Mesenchymal stem cell (in vitro differentiated cells and primary cell): ENCODE measurements around the gene CPT1B.

Source experiments
- DNase-seq: peaks from one replicate; pipeline ENCODE4 v3.0.0-alpha.2; 2013
- H2AFZ ChIP-seq: one replicate; pipeline ENCODE4 v1.6.1; 2013; ENCODE audit warnings: low read depth, mild to moderate bottlenecking, control low read depth, inconsistent platforms, low read length, moderate library complexity
- H2AK5ac ChIP-seq: 2 replicates; pipeline ENCODE4 v1.6.1; 2013; ENCODE audit warnings: low read length, moderate library complexity, mild to moderate bottlenecking, inconsistent platforms; ENCODE audit not compliant: severe bottlenecking
- H2BK120ac ChIP-seq: one replicate; pipeline ENCODE4 v1.6.1; 2013; ENCODE audit warnings: low read depth, mild to moderate bottlenecking, inconsistent platforms, low read length, moderate library complexity
- H2BK12ac ChIP-seq, 2 experiments: one replicate each; pipeline ENCODE4 v1.6.1; 2013; ENCODE audit warnings: inconsistent platforms in 2 of 2, low read length in 2 of 2, mild to moderate bottlenecking in 2 of 2, moderate library complexity in 2 of 2, control low read depth in 1 of 2
- H2BK15ac ChIP-seq: one replicate; pipeline ENCODE4 v1.6.1; 2013; ENCODE audit warnings: mild to moderate bottlenecking, low read depth, inconsistent platforms; ENCODE audit not compliant: poor library complexity, severe bottlenecking
- H2BK5ac ChIP-seq: 2 replicates; pipeline ENCODE4 v1.6.1; 2013; ENCODE audit warnings: low read depth, mild to moderate bottlenecking, low read length, control low read depth, inconsistent platforms; ENCODE audit not compliant: poor library complexity, severe bottlenecking
- H3K14ac ChIP-seq, 2 experiments: one replicate each; pipeline ENCODE4 v1.6.1; 2013; ENCODE audit warnings: inconsistent platforms in 2 of 2, low read length in 2 of 2, control low read depth in 1 of 2, mild to moderate bottlenecking in 1 of 2, moderate library complexity in 1 of 2
- H3K18ac ChIP-seq, 2 experiments: one replicate each; pipeline ENCODE4 v1.6.1; 2013; ENCODE audit warnings: inconsistent platforms in 2 of 2, low read length in 2 of 2, control low read depth in 1 of 2, low read depth in 1 of 2, mild to moderate bottlenecking in 1 of 2
- H3K23ac ChIP-seq, 2 experiments: one replicate each; pipeline ENCODE4 v1.6.1; 2013; ENCODE audit warnings: inconsistent platforms in 2 of 2, low read length in 2 of 2, mild to moderate bottlenecking in 2 of 2, moderate library complexity in 2 of 2, control low read depth in 1 of 2
- H3K27ac ChIP-seq: 2 replicates; pipeline ENCODE4 v1.5.1; 2013; ENCODE audit warnings: mild to moderate bottlenecking, moderate library complexity, low read length, control low read depth, inconsistent platforms; ENCODE audit not compliant: poor library complexity, severe bottlenecking
- H3K27me3 ChIP-seq, 2 experiments: 2 replicates each; pipeline versions ENCODE4 v1.6.1 to v1.7.0; 2013; ENCODE audit warnings: low read length in 2 of 2, mild to moderate bottlenecking in 2 of 2, moderate library complexity in 2 of 2, control low read depth in 1 of 2, inconsistent platforms in 1 of 2; ENCODE audit not compliant: control insufficient read depth in 1 of 2, insufficient read depth in 1 of 2
- H3K36me3 ChIP-seq, 2 experiments: 2 replicates each; pipeline versions ENCODE4 v1.6.1 to v1.7.0; 2013; ENCODE audit warnings: low read length in 2 of 2, control low read depth in 1 of 2, inconsistent platforms in 1 of 2, low read depth in 1 of 2, mild to moderate bottlenecking in 1 of 2; ENCODE audit not compliant: insufficient read depth in 2 of 2, control insufficient read depth in 1 of 2
- H3K4ac ChIP-seq, 2 experiments: one replicate each; pipeline ENCODE4 v1.6.1; 2013; ENCODE audit warnings: inconsistent platforms in 2 of 2, low read length in 2 of 2, mild to moderate bottlenecking in 2 of 2, moderate library complexity in 2 of 2, control low read depth in 1 of 2, low read depth in 1 of 2
- H3K4me1 ChIP-seq: 2 replicates; pipeline ENCODE4 v1.6.1; 2013; ENCODE audit warnings: low read depth, low read length, control low read depth; ENCODE audit not compliant: control insufficient read depth, insufficient read depth
- H3K4me2 ChIP-seq: 2 replicates; pipeline ENCODE4 v1.6.1; 2013; ENCODE audit warnings: low read length, mild to moderate bottlenecking, inconsistent platforms; ENCODE audit not compliant: poor library complexity, severe bottlenecking
- H3K4me3 ChIP-seq, 2 experiments: 2 replicates each; pipeline versions ENCODE4 v1.5.1 to v1.7.0; 2013; ENCODE audit warnings: low read length in 2 of 2, mild to moderate bottlenecking in 2 of 2, control low read depth in 1 of 2, low read depth in 1 of 2; ENCODE audit not compliant: insufficient read depth in 1 of 2
- H3K79me1 ChIP-seq: replicated peaks from 2 replicates; pipeline ENCODE4 v1.6.1; 2013; ENCODE audit warnings: mild to moderate bottlenecking, control low read depth, low read length, inconsistent platforms; ENCODE audit not compliant: poor library complexity, severe bottlenecking
- H3K9ac ChIP-seq: 2 replicates; pipeline ENCODE4 v1.7.0; 2013; ENCODE audit warnings: mild to moderate bottlenecking, low read length, moderate library complexity
- H3K9me3 ChIP-seq: 2 replicates; pipeline ENCODE4 v1.7.0; 2013; ENCODE audit warnings: mild to moderate bottlenecking, low read length; ENCODE audit not compliant: control insufficient read depth
- H4K8ac ChIP-seq: one replicate; pipeline ENCODE4 v1.6.1; 2013; ENCODE audit warnings: inconsistent platforms, mild to moderate bottlenecking, low read length, moderate library complexity
- H4K91ac ChIP-seq: one replicate; pipeline ENCODE4 v1.6.1; 2013; ENCODE audit warnings: mild to moderate bottlenecking, low read length, inconsistent platforms
- whole genome bisulfite sequencing: methylation state at CpG from one replicate; pipeline ENCODE4 v1.1.7; 2013; ENCODE audit warnings: mixed read lengths; 5-methylcytosine and 5-hydroxymethylcytosine counted together

CPT1B gene

DNA sequence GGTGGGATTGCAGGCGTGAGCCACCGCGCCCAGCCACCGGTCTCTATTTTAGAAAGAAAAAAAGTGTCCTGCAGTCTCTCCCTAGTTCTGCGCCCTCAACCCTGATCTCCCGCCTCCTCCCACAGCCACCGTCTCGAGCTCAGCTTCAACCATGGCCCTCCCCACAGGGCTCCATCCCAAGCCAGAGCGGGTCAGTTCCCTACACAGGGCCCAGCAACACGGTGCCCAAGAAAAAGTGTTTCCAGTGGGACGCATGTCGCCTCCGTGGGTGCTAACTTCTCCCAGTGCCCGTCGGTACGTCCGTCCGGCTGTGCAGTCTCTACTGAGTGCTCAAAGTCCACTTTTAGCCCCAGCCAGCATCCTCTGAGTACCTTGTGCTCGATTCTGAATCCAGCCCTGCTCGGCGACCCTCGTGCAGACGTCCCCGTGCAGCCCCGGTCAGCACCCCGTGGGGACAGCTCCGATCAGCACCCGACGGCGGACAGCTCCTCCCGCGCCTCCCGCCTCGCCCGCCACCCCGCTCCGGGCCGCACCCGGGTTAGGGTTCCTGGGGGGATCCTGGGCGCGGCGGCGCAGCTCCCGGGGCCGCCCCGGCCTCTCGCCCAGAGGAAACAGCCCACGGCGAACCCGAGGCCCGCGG lies 21.7 kb upstream of the CPT1B start:
- Histone ChIP-seq H3K27me3 (peaks cover 47 to 48% of the 10 kb centered on the region in 2 experiments), H3K36me3 (peaks cover 0 to 9% of the 10 kb centered on the region in 2 experiments), H3K79me1 (no peaks in the 10 kb centered on the region), H2AFZ (no peak overlapping the region), H3K9me3 (no peaks in the 10 kb centered on the region), H3K14ac (no peak overlapping the region), H4K91ac (no peak overlapping the region), H3K4ac (no peak overlapping the region), H3K9ac (no peak overlapping the region), H3K18ac (no peak overlapping the region), H3K4me1 (peaks cover 9% of the 10 kb centered on the region), H3K4me3 (no peak overlapping the region), H2BK5ac (no peak overlapping the region), H3K4me2 (peak overlapping the region; percentile 85), H2BK120ac (no peak overlapping the region), H3K23ac (no peak overlapping the region), H3K27ac (no peak overlapping the region), H4K8ac (no peak overlapping the region), H2BK12ac (no peak overlapping the region), H2BK15ac (no peak overlapping the region), H2AK5ac (no peak overlapping the region)
- 31% methylated on average over 38 of the region's 52 CpGs for WGBS
- peak; percentile 43 for DNase-seq

DNA sequence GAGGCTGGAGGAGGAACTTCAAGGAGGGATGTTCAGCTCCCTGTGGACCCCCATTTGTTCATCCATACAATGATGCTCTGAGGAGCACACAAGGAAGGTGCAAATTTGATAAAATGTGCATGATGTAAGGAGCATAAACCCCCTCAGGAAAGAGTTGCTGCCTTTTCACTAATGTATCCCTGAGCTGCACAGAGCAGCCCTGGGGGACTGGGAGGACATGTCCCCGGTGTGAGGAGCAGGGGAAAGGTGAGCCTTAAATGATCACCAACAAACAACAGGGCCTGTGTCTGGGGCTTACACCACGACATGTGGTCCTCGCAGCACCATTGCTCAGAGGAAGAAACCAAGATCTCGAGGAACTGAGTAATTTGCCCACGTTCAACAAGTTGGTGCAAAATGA lies 18.9 kb upstream of the CPT1B start:
- Histone ChIP-seq H2AK5ac (no peak overlapping the region), H2AFZ (no peak overlapping the region), H3K9ac (no peak overlapping the region), H2BK15ac (no peak overlapping the region), H3K4me3 (no peak overlapping the region), H2BK12ac (no peak overlapping the region), H4K8ac (no peak overlapping the region), H3K9me3 (no peaks in the 10 kb centered on the region), H3K27ac (no peak overlapping the region), H3K4ac (no peak overlapping the region), H3K36me3 (peaks cover 0 to 3% of the 10 kb centered on the region in 2 experiments), H3K23ac (no peak overlapping the region), H3K4me1 (peaks cover 9% of the 10 kb centered on the region), H2BK5ac (no peak overlapping the region), H3K18ac (no peak overlapping the region), H4K91ac (no peak overlapping the region), H2BK120ac (no peak overlapping the region), H3K4me2 (no peak overlapping the region), H3K79me1 (no peaks in the 10 kb centered on the region), H3K14ac (no peak overlapping the region), H3K27me3 (peaks cover 23 to 33% of the 10 kb centered on the region in 2 experiments)
- no peak for DNase-seq
- 80% methylated on average over 5 of the region's 5 CpGs for WGBS

DNA sequence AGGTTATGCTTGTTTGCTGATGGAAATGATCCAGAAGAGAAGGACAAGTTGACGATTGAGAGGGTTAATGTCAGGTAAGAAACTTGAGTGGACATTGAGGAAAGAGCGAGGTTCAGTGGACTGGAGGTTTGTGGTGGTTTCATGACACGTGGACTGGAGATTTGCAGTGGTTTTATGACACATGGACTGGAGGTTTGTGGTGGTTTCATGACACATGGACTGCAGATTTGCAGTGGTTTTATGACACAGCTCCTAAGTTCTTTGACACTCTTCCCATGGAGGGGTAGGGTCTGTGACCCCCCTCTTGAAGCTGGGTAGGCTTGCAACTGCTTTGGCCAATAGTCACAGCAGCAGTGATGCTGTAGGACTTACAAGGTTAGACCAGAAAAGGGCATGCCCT lies 17.0 kb upstream of the CPT1B start:
- Histone ChIP-seq H2BK120ac (no peak overlapping the region), H2BK15ac (no peak overlapping the region), H4K91ac (no peak overlapping the region), H3K27ac (no peak overlapping the region), H3K9me3 (no peaks in the 10 kb centered on the region), H2AK5ac (no peak overlapping the region), H2BK5ac (no peak overlapping the region), H3K79me1 (no peaks in the 10 kb centered on the region), H3K9ac (no peak overlapping the region), H2BK12ac (no peak overlapping the region), H3K4me1 (peaks cover 5% of the 10 kb centered on the region), H3K4me2 (no peak overlapping the region), H4K8ac (no peak overlapping the region), H3K23ac (no peak overlapping the region), H3K4me3 (no peak overlapping the region), H3K27me3 (peaks cover 12 to 22% of the 10 kb centered on the region in 2 experiments), H3K4ac (no peak overlapping the region), H3K14ac (no peak overlapping the region), H3K36me3 (peaks cover 0 to 3% of the 10 kb centered on the region in 2 experiments), H3K18ac (no peak overlapping the region), H2AFZ (no peak overlapping the region)
- DNase-seq: no peak
- WGBS: 81% methylated on average over 3 of the region's 3 CpGs

DNA sequence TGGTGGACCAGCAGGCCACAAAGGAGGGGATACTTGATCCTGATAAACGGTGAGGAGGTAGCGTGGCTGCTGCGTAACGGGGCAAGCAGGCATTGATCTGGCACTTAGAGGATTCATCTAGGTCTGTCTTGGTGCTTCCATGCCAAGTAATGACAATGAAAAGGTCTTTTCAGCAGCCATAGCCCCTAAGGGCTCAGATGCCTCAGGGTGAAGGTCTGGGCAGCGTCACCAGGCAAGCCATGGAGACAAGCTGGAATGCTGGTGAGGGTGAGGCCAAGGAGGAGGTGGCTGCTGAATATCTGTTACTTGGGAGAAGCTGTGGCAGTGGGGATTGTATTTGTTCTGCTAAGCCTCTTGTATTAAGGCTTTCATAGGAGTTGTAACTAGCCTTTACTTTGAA lies 9.2 kb upstream of the CPT1B start:
- no peak overlapping the region for H2AK5ac ChIP-seq
- peaks cover 2% of the 10 kb centered on the region for H3K4me1 ChIP-seq
- H3K79me1 ChIP-seq: peaks cover 5% of the 10 kb centered on the region
- no peak overlapping the region for H3K4me2 ChIP-seq
- no peak overlapping the region for H2BK5ac ChIP-seq
- no peak overlapping the region for H3K23ac ChIP-seq
- no peak overlapping the region for H3K4me3 ChIP-seq
- no peak overlapping the region for H4K91ac ChIP-seq
- no peak overlapping the region for H3K27ac ChIP-seq
- no peak for DNase-seq
- H2BK12ac ChIP-seq: no peak overlapping the region
- H3K27me3 ChIP-seq: no peaks in the 10 kb centered on the region
- no peaks in the 10 kb centered on the region for H3K9me3 ChIP-seq
- no peak overlapping the region for H2AFZ ChIP-seq
- 94% methylated on average over 5 of the region's 5 CpGs for WGBS
- H2BK120ac ChIP-seq: no peak overlapping the region
- H3K14ac ChIP-seq: no peak overlapping the region
- no peak overlapping the region for H3K18ac ChIP-seq
- peaks cover 0 to 3% of the 10 kb centered on the region in 2 experiments for H3K36me3 ChIP-seq
- no peak overlapping the region for H3K4ac ChIP-seq
- no peak overlapping the region for H4K8ac ChIP-seq
- no peak overlapping the region for H3K9ac ChIP-seq
- H2BK15ac ChIP-seq: no peak overlapping the region
